ENCODE results near the gene POFUT1.
"Not testable (repeated sequence)": the region's sequence is repeated elsewhere in the genome, so short reads cannot be mapped to it uniquely, and the experiment has no call there.

Gene POFUT1

GRCh38 chr20:32236819-32237218, 29.1 kb downstream of the POFUT1 start:
- no peak for DNase-seq

GRCh38 chr20:32237419-32237818, 29.7 kb downstream of the POFUT1 start:
- no peak for DNase-seq

GRCh38 chr20:32238483-32239425, 31.1 kb downstream of the POFUT1 start:
- no peak for DNase-seq

- DNase-seq: no peak
Measured at GRCh38 chr20:32240205-32240604, 32.5 kb downstream of the POFUT1 start.

- no peak for DNase-seq
Measured at GRCh38 chr20:32241807-32242206, 34.1 kb downstream of the POFUT1 start.

GRCh38 chr20:32244150-32244823, 36.6 kb downstream of the POFUT1 start:
- no peak for DNase-seq

- no peak for DNase-seq
Measured at GRCh38 chr20:32244959-32245358, 37.3 kb downstream of the POFUT1 start.

GRCh38 chr20:32246208-32246607, 38.5 kb downstream of the POFUT1 start:
- not testable (repeated sequence) for DNase-seq

- DNase-seq: no peak
Measured at GRCh38 chr20:32248043-32248442, 40.4 kb downstream of the POFUT1 start.

GRCh38 chr20:32249030-32249738, 41.5 kb downstream of the POFUT1 start:
- DNase-seq: no peak

GRCh38 chr20:32251470-32251869, 43.8 kb downstream of the POFUT1 start:
- DNase-seq: no peak

GRCh38 chr20:32252189-32252588, 44.5 kb downstream of the POFUT1 start:
- no peak for DNase-seq

GRCh38 chr20:32260973-32261372, 53.3 kb downstream of the POFUT1 start:
- DNase-seq: not testable (repeated sequence)

GRCh38 chr20:32261644-32262043, 54.0 kb downstream of the POFUT1 start:
- no peak for DNase-seq

- no peak for DNase-seq
Measured at GRCh38 chr20:32263398-32263954, 55.8 kb downstream of the POFUT1 start.

GRCh38 chr20:32271620-32272019, 63.9 kb downstream of the POFUT1 start:
- no peak for DNase-seq

- no peak for DNase-seq
Measured at GRCh38 chr20:32274359-32274758, 66.7 kb downstream of the POFUT1 start.

GRCh38 chr20:32275163-32275562, 67.5 kb downstream of the POFUT1 start:
- not testable (repeated sequence) for DNase-seq

GRCh38 chr20:32277361-32278198, 69.9 kb downstream of the POFUT1 start, which contains the start of gene KIF3B:
Gene KIF3B, plus strand, starts transcription at chr20:32277651. Its CDS starts 32,127 bp downstream, at chr20:32309778.
- peak; percentile 73 for DNase-seq

GRCh38 chr20:32278199-32278643, 70.5 kb downstream of the POFUT1 start:
- DNase-seq: no peak

GRCh38 chr20:32281711-32282110, 74.0 kb downstream of the POFUT1 start:
- no peak for DNase-seq

GRCh38 chr20:32282461-32282860, 74.8 kb downstream of the POFUT1 start:
- no peak for DNase-seq

Measured in GDM1 (cell line).